Measurements from ENCODE around the gene CRYBB1. TPM values are rescaled to one million over a fixed set of nuclear protein-coding genes. Genes with fewer than 3 reads are reported as not detected.
"Not testable (repeated sequence)": the region's sequence is repeated elsewhere in the genome, so short reads cannot be mapped to it uniquely, and the experiment has no call there.

CRYBB1 gene
- total and polyA plus RNA-seq, 2 donors (not counting 1 experiment from before 2014, with no cell fraction given) = 0.18 TPM; not detected in 1

DNA sequence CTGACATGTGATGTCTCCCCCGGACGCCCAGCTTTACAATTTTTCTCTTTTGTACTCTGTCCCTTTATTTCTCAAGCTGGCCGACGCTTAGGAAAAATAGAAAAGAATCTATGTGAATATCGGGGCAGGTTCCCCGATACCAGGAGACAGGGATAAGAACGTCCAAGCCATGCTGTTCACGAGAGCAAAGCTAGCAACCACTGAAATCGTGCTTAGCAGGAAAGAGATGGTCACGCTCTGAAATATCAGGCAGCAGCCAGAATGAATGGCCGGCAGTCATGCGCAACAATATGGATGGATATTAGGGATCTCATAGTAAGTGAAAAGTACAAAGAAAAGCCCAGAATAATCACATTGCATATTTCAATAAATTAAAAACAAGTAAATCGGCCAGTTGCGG is 3.5 kb downstream of the CRYBB1 start:
- intact Hi-C loops (cut with micrococcal nuclease) = no loop called here
- H3K4me3 ChIP-seq (ENCODE audit: control extremely low read depth in 1 of 5, extremely low read depth in 1 of 5, insufficient read depth in 1 of 5, low read depth in 2 of 5, low read length in 4 of 5) = no peak overlapping the region
- H3K27ac ChIP-seq (ENCODE audit: low read length in 2 of 2) = no peak overlapping the region
- peaks cover 0 to 2% (median 0%) of the 10 kb centered on the region in 4 experiments for H3K27me3 ChIP-seq (replicated peaks in 1 of 4; ENCODE audit: control extremely low read depth in 1 of 4, control insufficient read depth in 3 of 4, insufficient read depth in 4 of 4, low read length in 3 of 4)
- no peaks in the 10 kb centered on the region for H3K79me2 ChIP-seq (ENCODE audit: control insufficient read depth, insufficient read depth, low read length)
- CTCF ChIA-PET = no interaction called here
- Mint-ChIP-seq H3K27ac (no peak overlapping the region), H3K4me1 (peaks cover 38% of the 10 kb centered on the region), H3K9me3 (ENCODE audit: insufficient read depth) (no peaks in the 10 kb centered on the region), H3K4me3 (no peak overlapping the region), H3K27me3 (peaks cover 6% of the 10 kb centered on the region)
- no peak overlapping the region for H3K4me2 ChIP-seq (replicated peaks; ENCODE audit: low read depth, low read length, poor library complexity, severe bottlenecking)
- TF ChIP-seq EZH2 (IDR thresholded peaks at IDR 0.05; ENCODE audit: borderline replicate concordance, insufficient read depth, low read depth, low read length, poor library complexity, severe bottlenecking) (no peak), CTCF (IDR thresholded peaks at IDR 0.05) (no peak)
- peaks cover 25 to 47% of the 10 kb centered on the region in 2 donors for H3K4me1 ChIP-seq (ENCODE audit: control insufficient read depth in 2 of 2, insufficient read depth in 2 of 2, low read length in 2 of 2)
- no peaks in the 10 kb centered on the region for H3K36me3 ChIP-seq (replicated peaks in 1 of 2; ENCODE audit: control extremely low read depth in 1 of 2, control insufficient read depth in 1 of 2, extremely low read depth in 1 of 2, insufficient read depth in 2 of 2, low read length in 1 of 2)
- POLR2A ChIA-PET = no interaction called here
- H2AFZ ChIP-seq (ENCODE audit: insufficient read depth, low read depth, low read length, poor library complexity, severe bottlenecking) = no peak overlapping the region
- no peak for DNase-seq
- 91% methylated on average over 10 of the region's 14 CpGs for WGBS (ENCODE audit: insufficient coverage)
- H3K9me3 ChIP-seq (ENCODE audit: control extremely low read depth in 1 of 3, control insufficient read depth in 2 of 3, insufficient read depth in 1 of 3, low read length in 2 of 3) = no peaks in the 10 kb centered on the region
- ATAC-seq (ENCODE audit: low read depth) = no peak
- H3K9ac ChIP-seq (ENCODE audit: low read length) = no peak overlapping the region
- no peaks in the 10 kb centered on the region for H4K20me1 ChIP-seq (ENCODE audit: control insufficient read depth, insufficient read depth, low read length, poor library complexity, severe bottlenecking)

- H3K4me2 ChIP-seq (replicated peaks; ENCODE audit: low read depth, low read length, poor library complexity, severe bottlenecking); H3K36me3 ChIP-seq (replicated peaks in 1 of 2; ENCODE audit: control extremely low read depth in 1 of 2, control insufficient read depth in 1 of 2, extremely low read depth in 1 of 2, insufficient read depth in 2 of 2, low read length in 1 of 2); H3K27me3 Mint-ChIP-seq; H3K27ac ChIP-seq (ENCODE audit: low read length in 2 of 2); H3K9me3 Mint-ChIP-seq (ENCODE audit: insufficient read depth); H3K79me2 ChIP-seq (ENCODE audit: control insufficient read depth, insufficient read depth, low read length); H3K4me3 Mint-ChIP-seq; H3K27me3 ChIP-seq (replicated peaks in 1 of 4; ENCODE audit: control extremely low read depth in 1 of 4, control insufficient read depth in 3 of 4, insufficient read depth in 4 of 4, low read length in 3 of 4); H3K9me3 ChIP-seq (ENCODE audit: control extremely low read depth in 1 of 3, control insufficient read depth in 2 of 3, insufficient read depth in 1 of 3, low read length in 2 of 3); H3K9ac ChIP-seq (ENCODE audit: low read length); DNase-seq; H3K27ac Mint-ChIP-seq; POLR2A ChIA-PET; ATAC-seq (ENCODE audit: low read depth); intact Hi-C loops (cut with micrococcal nuclease); H2AFZ ChIP-seq (ENCODE audit: insufficient read depth, low read depth, low read length, poor library complexity, severe bottlenecking); H4K20me1 ChIP-seq (ENCODE audit: control insufficient read depth, insufficient read depth, low read length, poor library complexity, severe bottlenecking); CTCF ChIA-PET; H3K4me3 ChIP-seq (ENCODE audit: control extremely low read depth in 1 of 5, extremely low read depth in 1 of 5, insufficient read depth in 1 of 5, low read depth in 2 of 5, low read length in 4 of 5): not testable (repeated sequence)
- 50% methylated on average over 2 of the region's 10 CpGs for WGBS (ENCODE audit: insufficient coverage)
- peaks cover 39% of the 10 kb centered on the region for H3K4me1 Mint-ChIP-seq
- H3K4me1 ChIP-seq (ENCODE audit: control insufficient read depth in 2 of 2, insufficient read depth in 2 of 2, low read length in 2 of 2) = peaks cover 25 to 47% of the 10 kb centered on the region in 2 donors
Observed at GRCh38 chr22:26613753-26614152, 4.1 kb downstream of the CRYBB1 start.
